GM10266 (cell line): ENCODE measurements around the gene FAM83F.
"Not testable (repeated sequence)": the region's sequence is repeated elsewhere in the genome, so short reads cannot be mapped to it uniquely, and the experiment has no call there.

Experiments
- DNase-seq: peaks from one replicate; pipeline ENCODE4 v3.0.0; 2012; ENCODE audit errors: extremely low spot score
- CTCF ChIP-seq: IDR thresholded peaks from 2 replicates; pipeline ENCODE4 v1.5.1; 2012; ENCODE audit warnings: mild to moderate bottlenecking, low read depth; ENCODE audit not compliant: control insufficient read depth, insufficient read depth; ENCODE audit errors: missing control alignments

The FAM83F gene

GRCh38 chr22:39990686-39991085 lies 4.1 kb upstream of the FAM83F start:
- no peak for TF ChIP-seq CTCF

DNA sequence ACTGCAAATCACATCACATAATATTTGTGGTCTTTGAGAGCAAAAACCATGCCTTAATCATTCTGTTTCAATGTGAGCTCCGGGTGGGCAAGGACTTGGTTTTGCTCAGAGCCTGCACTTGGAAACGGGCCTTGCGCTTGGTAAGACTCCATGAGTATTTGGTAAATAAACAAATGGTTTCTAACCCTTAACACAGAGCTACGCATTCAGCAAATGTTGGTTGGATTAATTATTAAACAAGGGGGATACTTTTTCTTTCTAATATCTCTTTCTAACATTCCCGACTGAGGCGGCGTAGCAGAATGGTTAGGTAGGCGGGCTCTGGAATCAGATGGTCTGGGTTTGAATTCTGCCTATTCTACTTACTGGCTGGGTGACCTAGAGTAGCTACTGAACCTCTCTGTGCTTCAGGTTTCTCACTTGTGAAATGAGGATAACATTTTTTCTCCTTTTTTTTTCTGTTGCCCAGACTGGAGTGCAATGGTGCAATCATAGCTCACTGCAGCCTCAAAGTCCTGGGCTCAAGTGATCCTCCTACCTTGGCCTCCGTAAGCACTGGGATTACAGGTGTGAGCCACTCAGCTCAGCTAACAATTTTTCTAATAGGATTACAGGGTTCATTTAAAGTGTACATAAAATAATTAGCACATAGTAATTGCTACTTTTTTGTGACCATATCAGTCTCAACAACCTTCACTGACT lies 3.4 kb upstream of the FAM83F start:
- TF ChIP-seq CTCF, result no peak
- DNase-seq, result no peak

More at GRCh38 chr22:39990686-39991085, 4.1 kb upstream of the FAM83F start:
- DNase-seq, result no peak

GRCh38 chr22:39992088-39992826 lies 2.5 kb upstream of the FAM83F start:
- no peak for DNase-seq
- no peak for TF ChIP-seq CTCF

GRCh38 chr22:39992894-39993293 lies 1.9 kb upstream of the FAM83F start:
- not testable (repeated sequence) for DNase-seq

GRCh38 chr22:39994041-39994565 lies 651 bp upstream of the FAM83F start:
- no peak for DNase-seq
- TF ChIP-seq CTCF, result no peak

- no peak for DNase-seq
- no peak for TF ChIP-seq CTCF
These were observed 869 bp downstream of the FAM83F start for GRCh38 chr22:39995393-39996252.

- no peak for TF ChIP-seq CTCF
- no peak for DNase-seq
These were observed 2.0 kb downstream of the FAM83F start for GRCh38 chr22:39996732-39997131.
